ENCODE measurements around the gene TBC1D23. TPM values are rescaled to one million over a fixed set of nuclear protein-coding genes. Genes with fewer than 3 reads are reported as not detected.
A peak's percentile ranks its signal among the peaks of the same experiment; 100 is the strongest.
"Not testable (repeated sequence)": the region's sequence is repeated elsewhere in the genome, so short reads cannot be mapped to it uniquely, and the experiment has no call there.

The TBC1D23 gene
- total RNA-seq, 1 donor from 2014 or later, result 36.6 TPM

- DNase-seq (ENCODE audit: low read depth), result no peak
- TF ChIP-seq CTCF (IDR thresholded peaks at IDR 0.05; ENCODE audit: insufficient read depth, low read length, severe bottlenecking), result no peak
- peaks cover 1% of the 10 kb centered on the region for H3K36me3 ChIP-seq (ENCODE audit: control insufficient read depth, insufficient read depth, low read length)
- FAIRE-seq, result no peak
- no peaks in the 10 kb centered on the region for H3K27me3 ChIP-seq (ENCODE audit: control insufficient read depth, insufficient read depth, low read length)
- H3K4me3 ChIP-seq (ENCODE audit: low read depth, low read length), result no peak overlapping the region
These were observed 63.3 kb downstream of the TBC1D23 start for GRCh38 chr3:100324044-100324443.

GRCh38 chr3:100325827-100326226 is 65.0 kb downstream of the TBC1D23 start:
- Histone ChIP-seq H3K27me3 (ENCODE audit: control insufficient read depth, insufficient read depth, low read length) (no peaks in the 10 kb centered on the region), H3K36me3 (ENCODE audit: control insufficient read depth, insufficient read depth, low read length) (peaks cover 1% of the 10 kb centered on the region), H3K4me3 (ENCODE audit: low read depth, low read length) (no peak overlapping the region)
- TF ChIP-seq CTCF (IDR thresholded peaks at IDR 0.05; ENCODE audit: insufficient read depth, low read length, severe bottlenecking), result no peak
- FAIRE-seq, result no peak
- DNase-seq (ENCODE audit: low read depth), result no peak

GRCh38 chr3:100327377-100327776 is 66.6 kb downstream of the TBC1D23 start:
- DNase-seq (ENCODE audit: low read depth); H3K4me3 ChIP-seq (ENCODE audit: low read depth, low read length); H3K27me3 ChIP-seq (ENCODE audit: control insufficient read depth, insufficient read depth, low read length); FAIRE-seq; H3K36me3 ChIP-seq (ENCODE audit: control insufficient read depth, insufficient read depth, low read length): not testable (repeated sequence)

- peak; percentile 79 for FAIRE-seq
These were observed 69.2 kb downstream of the TBC1D23 start for GRCh38 chr3:100329800-100330489.

GRCh38 chr3:100330651-100331050 is 69.9 kb downstream of the TBC1D23 start:
- Histone ChIP-seq H3K36me3 (ENCODE audit: control insufficient read depth, insufficient read depth, low read length) (peaks cover 1% of the 10 kb centered on the region), H3K27me3 (ENCODE audit: control insufficient read depth, insufficient read depth, low read length) (no peaks in the 10 kb centered on the region), H3K4me3 (ENCODE audit: low read depth, low read length) (no peak overlapping the region)
- FAIRE-seq (no peak), DNase-seq (ENCODE audit: low read depth) (no peak)
- no peak for TF ChIP-seq CTCF (IDR thresholded peaks at IDR 0.05; ENCODE audit: insufficient read depth, low read length, severe bottlenecking)

More at GRCh38 chr3:100329800-100330489, 69.2 kb downstream of the TBC1D23 start:
- no peak overlapping the region for H3K4me3 ChIP-seq (ENCODE audit: low read depth, low read length)
- DNase-seq (ENCODE audit: low read depth), result no peak
- peaks cover 1% of the 10 kb centered on the region for H3K36me3 ChIP-seq (ENCODE audit: control insufficient read depth, insufficient read depth, low read length)
- H3K27me3 ChIP-seq (ENCODE audit: control insufficient read depth, insufficient read depth, low read length), result no peaks in the 10 kb centered on the region
- no peak for TF ChIP-seq CTCF (IDR thresholded peaks at IDR 0.05; ENCODE audit: insufficient read depth, low read length, severe bottlenecking)

GRCh38 chr3:100331660-100332059 is 70.9 kb downstream of the TBC1D23 start:
- DNase-seq (ENCODE audit: low read depth), result no peak
- Histone ChIP-seq H3K36me3 (ENCODE audit: control insufficient read depth, insufficient read depth, low read length) (peaks cover 1% of the 10 kb centered on the region), H3K27me3 (ENCODE audit: control insufficient read depth, insufficient read depth, low read length) (no peaks in the 10 kb centered on the region), H3K4me3 (ENCODE audit: low read depth, low read length) (no peak overlapping the region)
- no peak for FAIRE-seq
- no peak for TF ChIP-seq CTCF (IDR thresholded peaks at IDR 0.05; ENCODE audit: insufficient read depth, low read length, severe bottlenecking)

Data from bronchial epithelial cell (primary cell).